HG02642 (cell line): ENCODE data around the gene SPECC1.
"Not testable (repeated sequence)": the region's sequence is repeated elsewhere in the genome, so short reads cannot be mapped to it uniquely, and the experiment has no call there.

Source experiments
- ATAC-seq: cut with Tn5 transposase; IDR thresholded peaks from one replicate; pipeline ENCODE4 v1.9.1; 2021; ENCODE audit warnings: mild to moderate bottlenecking; ENCODE audit not compliant: unreplicated experiment, poor library complexity

SPECC1 gene

DNA sequence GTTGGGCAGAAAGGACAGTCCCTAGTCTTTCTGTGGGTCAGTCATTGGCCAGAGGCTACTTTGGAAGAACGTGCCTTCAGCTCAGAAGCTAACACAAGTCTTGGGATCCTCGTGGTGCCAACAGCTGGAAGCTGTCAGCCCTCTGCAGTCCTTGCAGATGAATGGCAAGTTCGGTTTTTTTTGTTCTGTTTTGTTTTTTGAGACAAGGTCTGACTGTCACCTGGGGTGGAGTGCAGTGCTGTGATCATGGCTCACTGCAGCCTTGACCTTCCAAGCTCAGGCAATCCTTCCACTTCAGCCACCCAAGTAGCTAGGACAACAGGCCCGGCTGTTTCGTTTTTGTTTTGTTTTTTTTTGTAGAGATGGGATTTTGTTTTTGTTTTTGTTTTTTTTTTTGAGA is 149.4 kb downstream of the SPECC1 start:
- no peak for ATAC-seq

DNA sequence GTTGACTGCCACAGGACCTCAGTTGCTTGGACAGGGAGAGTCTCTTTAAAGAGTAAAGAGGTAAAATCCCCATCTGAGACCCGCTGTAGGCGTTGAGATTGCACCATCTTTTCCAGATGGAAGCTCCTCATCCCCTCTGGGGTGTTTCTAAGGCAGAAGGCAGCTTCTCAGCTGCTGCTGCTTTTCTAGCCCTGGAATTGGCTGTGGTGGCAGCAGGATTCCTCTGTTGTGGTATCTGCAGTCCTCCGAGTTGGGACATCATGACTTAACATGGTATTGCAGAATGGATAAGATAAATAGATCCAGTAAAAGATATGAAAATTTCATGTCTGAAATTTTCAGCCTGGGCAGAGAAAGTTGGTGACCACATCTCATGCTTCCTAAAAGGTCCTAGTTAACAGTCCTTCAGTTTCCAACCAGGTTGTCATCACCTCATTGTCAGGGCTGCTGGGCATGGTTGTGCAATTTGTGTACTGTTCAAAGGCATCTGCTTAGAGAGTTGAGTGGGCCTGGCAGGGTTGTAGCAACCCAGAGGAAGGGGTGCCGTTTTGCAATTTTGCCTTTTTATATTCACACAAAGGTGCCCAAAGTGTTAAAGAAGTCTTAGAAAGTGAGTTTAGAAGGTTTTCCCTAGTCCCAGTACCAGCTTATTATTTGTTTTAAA is 150.4 kb downstream of the SPECC1 start:
- no peak for ATAC-seq

DNA sequence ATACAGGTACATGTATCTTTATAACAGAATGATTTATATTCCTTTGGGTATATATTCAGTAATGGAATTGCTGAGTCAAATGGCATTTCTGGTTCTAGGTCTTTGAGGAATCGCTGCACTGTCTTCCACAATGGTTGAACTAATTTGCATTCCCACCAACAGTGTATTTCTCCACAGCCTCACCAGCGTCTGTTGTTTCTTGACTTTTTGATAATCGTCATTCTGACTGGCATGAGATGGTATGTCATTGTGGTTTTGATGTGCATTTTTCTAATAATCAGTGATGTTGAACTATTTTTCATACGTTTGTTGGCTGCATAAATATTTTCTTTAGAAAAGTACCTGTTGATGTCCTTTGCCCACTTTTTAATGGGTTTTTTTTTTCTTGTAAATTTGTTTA is 156.4 kb downstream of the SPECC1 start:
- not testable (repeated sequence) for ATAC-seq

DNA sequence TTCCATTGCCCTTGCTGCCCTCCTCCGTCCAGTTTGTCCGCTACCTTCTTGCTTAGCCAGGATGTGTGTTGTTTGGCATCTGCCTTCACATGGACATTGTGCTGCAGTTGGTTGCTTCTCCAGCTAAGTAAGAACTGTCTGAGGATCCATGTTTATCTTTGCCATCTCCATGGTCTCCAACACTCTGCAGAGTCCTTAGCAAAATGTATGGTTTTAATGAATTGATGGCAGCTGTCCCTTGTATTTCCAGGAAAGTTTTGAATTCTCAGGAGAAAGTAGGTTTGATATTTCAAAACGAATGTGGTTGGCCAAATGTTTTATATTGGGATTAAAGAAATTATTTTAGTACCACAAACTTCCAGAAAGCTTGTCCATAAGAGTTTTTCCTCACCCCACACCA is 160.9 kb downstream of the SPECC1 start:
- no peak for ATAC-seq

DNA sequence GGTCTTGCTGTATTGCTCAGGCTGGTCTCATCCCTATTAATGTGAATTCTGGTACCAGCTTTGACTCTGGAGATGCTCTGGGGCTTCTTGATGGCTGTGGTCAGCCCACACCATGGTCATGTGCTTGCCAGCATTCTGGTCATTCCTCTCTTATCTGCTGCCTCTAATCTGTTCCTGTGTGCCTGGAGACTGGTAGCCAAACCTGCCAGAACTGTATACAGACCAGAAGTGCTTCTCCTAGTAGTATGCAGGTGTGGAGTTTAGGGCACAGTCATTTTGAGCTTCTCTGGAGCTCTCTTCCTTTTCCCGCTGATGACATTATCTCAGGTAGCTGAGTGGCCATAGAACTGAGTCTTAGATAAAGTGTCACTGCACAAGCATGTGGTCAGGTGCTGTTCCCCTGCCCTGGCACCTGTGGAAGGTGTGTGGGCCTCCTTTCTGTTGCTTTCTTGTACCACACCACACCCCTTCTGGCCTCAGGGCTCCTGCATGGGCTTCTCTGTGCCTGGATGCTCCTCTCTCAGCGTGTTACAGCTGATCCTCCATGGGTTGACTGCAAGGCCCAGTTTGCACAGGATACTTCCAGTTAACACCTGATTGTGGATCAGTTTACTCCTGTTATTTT is 162.7 kb downstream of the SPECC1 start:
- ATAC-seq: no peak

DNA sequence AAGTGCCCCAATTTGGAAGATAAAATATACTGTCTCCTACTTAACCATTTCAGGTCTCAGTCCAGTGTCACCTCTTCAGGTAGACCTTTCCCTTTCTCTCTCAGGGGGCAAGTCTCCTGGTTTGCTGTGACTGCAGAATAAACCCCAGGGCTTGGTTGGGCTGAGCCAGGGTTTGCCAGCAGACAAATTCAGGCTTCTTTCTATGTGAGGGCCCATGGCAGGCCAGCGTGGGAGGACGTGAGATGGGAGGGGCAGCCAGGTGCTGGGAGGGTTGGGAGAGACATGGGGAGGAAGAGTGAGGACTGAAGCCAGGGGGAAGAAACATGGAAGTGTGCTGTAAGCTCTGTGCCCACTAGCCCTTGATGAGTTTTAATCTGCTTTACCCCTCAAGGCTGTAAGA is 163.2 kb downstream of the SPECC1 start:
- no peak for ATAC-seq

DNA sequence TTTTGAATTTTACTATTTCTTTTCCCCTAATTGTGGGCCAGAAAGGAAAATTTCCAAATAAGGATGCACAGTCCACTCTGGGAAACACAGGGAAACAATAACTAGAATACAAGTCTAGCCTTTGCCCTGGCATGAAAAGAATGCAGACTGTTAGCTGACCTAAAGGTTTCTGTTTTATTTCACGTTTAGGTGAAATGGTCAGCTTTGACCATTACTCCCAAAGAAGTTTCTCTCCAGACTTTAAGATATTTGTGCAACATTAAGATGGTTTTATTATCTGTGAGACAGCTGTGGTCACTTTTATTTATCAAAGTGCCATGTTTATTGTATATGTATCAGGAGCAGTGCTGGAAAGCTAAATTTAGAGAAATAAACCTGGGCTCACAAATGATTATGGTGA is 163.9 kb downstream of the SPECC1 start:
- no peak for ATAC-seq

DNA sequence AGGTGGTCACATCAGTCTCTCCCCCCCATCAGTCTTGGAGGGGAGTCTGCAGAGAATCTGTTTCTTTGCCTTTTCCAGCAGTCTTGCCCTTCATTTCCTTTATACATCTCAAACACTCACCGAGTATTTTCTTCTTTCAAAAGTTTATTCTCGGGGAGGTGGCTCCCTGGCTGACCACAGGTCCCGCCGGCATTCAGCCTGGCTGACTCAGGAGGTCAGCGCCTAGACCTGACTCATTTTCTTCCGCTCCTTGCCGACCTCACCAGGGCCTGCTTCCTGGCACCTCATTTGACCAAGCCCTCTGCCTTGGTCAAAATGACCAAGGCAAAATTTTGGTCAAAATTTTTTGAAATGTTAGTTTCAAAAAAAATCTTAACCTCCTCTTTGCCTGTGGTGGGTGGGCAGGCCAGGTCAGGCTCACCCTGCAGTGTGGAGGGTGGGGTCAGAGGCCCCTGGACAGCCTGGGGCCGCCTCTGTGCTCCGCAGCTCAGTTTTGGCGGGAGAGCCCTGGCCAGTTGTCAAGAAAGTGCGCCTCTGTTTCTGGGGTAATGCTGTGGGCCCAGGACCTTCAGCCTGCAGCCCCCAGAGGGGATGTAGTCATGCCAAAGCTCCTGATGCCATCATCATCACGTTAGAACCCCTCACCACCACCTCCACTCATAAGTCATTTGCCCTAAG is 165.6 kb downstream of the SPECC1 start:
- ATAC-seq: no peak

DNA sequence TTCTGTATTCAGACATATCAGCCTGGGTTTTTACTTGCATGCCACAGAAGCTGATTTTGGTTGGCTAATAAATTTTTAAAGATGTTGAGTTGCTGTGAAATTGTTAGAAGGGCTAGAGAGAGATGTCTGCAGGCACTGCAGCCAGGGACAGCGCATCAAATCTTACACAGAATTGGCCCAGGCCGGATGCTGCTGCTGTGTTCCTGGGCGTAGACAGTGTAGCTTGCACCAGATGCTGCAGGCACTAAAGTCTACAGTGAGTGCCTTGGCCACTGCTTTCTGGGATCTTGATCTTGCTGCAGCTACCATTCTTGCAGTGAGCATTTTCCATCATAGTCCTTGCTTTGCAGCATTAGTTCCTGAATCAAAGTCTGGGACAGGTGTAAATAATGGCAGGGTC is 169.9 kb downstream of the SPECC1 start:
- ATAC-seq: no peak

DNA sequence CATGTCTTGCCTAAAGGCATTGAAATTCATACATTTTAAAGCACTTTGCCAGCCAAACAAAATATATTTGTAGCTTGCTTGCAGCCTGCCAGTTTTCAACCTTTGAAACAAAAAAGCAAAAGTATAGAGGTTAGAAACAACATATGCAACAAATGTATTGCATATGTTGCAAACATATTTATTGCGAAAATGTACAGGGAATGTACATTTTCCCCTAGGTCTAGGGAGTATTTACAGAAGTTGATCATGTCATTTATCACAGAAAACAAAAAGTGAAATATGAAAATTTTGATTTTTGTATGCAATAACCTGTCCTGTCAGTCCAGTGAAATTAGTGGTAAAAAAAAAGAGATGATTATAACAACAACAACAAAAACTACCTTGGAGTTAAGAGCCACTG is 171.5 kb downstream of the SPECC1 start:
- ATAC-seq: no peak

DNA sequence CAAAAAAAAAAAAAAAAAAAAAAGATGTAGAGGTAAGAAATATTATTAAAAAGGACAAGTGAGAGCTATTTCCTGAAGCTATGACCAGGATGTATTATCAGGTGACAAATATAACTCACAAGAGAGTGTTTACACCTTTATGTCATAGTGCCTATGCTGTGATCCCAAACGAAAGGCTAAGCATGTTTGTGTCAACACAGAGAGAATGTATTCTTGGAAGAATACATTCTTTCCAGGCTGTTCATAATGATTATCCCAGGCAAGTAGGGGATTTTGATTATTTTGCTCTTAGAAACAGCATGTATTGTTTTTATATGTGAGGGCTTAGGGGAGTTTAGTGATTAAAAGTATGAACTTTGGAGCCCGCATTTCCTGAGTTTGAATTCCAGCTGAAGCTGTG is 175.0 kb downstream of the SPECC1 start:
- ATAC-seq: no peak

DNA sequence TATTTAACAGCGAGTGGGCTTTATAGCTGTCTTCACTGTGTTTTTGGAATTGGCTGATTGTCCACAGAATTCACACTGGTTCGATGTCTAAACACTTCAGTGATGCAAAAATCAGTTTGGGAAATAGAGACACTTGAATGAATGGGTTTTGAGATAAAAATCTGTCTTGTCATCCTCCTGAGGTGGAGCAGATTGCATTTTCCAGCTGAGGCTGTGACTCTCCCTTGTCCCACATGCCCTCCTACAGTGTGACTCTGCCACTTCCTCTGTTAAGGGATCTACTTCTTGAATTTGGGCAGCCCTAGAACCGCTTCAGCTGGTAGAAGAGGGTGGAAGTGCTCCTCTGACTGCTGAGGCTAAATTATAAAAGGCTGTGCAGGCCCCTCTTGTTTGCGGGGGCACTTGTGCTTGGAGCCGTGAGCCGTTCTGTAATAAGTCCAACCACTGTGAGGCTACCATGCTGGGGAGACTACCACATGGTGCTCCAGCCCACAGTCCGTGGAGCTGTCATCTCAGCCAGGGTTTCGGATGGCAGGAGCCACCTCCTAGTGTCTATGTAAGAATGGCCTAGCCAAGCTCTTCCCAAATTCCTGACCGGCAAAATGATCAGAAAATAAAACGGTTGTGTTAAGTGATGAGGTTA is 175.9 kb downstream of the SPECC1 start:
- no peak for ATAC-seq

DNA sequence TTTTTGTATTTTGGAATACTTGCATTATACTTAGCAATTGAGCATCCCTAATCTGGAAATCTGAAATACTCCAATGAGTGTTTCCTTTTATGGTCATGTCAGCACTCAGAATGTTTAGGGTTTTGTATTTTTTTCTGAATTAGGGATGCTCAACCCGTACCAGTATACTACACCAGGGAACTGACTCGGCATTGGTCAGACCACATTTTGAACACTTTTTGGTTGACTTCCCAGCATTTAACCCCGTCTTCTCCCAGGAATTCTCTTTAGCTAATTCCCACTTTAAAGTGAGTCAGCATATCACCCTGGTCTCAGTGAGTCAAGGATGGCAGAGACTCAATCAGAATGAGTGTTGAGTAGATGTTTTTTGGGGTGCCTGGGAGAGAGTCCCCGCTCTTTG is 177.9 kb downstream of the SPECC1 start:
- ATAC-seq: no peak

DNA sequence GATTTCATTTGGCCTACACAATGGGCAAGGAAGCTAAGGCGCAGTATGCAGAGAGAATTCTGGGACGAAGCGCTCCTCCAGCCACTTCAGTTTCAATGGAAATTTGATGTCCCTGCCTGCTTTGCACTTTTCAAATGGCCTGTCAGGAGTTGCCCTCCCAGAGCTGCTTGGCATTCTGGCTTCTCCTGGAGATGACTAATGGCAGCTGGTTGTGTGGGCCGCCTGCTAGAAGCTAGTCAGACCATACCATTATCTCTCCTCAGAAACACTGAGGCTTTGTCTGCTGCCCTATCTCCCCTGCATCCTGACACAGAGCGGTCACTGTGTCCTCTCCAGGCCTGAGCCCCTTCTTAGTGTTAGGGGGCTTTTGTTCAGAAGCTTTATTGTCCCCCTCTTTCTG is 180.1 kb downstream of the SPECC1 start:
- no peak for ATAC-seq

DNA sequence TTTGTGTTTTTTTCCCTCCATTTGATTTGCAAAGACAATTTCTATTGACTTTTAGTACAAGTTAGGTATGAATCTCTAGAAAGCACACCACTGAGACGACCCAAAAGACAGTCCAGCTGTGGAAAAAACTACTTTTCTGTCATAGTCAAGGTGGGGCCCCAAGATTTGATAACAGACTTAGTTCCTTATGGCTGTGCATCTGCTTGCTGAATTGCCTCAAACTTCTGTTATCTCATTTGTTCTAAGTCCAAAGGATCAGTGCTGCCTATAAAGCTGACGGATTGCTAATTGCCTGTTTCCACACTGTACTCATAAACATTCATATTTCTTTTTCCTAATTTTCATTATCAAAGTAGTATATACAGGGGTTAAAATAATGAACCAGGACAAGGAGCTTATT is 180.8 kb downstream of the SPECC1 start:
- no peak for ATAC-seq

DNA sequence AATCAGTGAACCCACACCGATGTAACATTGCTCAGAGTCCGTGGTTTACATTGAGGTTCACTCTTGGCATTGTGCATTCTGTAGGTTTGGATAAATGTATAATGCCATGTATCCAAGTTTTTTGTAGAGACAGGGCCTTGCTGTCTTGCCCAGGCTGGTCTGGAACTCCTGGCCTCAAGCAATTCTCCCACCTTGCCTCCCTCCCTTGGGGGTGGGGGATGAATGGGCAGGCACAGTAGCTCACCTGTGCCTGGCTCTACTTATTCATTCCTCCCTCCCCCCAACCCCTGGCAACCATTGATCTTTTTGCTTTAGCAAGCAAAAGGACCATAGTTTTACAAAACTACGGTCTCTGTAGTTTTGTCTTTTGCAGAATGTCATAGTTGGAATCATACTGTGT is 181.4 kb downstream of the SPECC1 start:
- no peak for ATAC-seq

DNA sequence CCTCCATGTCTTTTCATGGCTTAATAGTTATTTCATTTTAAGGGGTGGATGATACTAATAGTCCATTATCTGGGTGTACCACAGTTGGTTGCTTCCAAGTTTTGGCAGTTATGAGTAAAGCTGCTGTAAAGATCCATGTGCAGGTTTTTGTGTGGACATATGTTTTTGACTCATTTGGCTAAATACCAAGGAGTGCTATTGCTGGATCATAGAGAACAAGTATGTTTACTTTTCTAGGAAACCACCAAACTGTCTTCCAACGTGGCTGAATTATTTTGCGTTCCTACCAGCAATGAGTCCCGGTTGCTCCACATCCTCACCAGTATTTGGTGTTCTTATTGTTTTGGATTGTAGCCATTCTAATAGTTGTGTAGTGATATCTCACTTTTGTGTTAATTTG is 181.9 kb downstream of the SPECC1 start:
- ATAC-seq: no peak

DNA sequence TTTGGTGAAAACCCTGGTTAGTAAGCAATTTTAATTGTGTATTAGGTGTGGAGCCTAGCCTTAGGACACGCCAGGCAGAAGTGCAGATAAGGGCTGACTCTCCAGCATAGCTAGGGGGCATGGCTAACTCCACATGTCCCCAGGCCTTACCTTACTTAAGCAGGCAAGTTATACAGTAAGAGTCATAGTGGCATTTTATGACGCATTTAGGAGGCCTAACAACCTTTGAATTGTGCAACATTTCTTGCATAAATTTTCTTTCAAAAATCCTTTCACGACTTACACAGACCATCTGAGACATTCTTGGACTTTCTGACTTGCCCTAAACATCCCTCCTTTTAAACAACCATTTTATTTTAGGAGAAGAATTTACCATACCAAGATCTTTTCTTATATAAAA is 187.1 kb downstream of the SPECC1 start:
- ATAC-seq: not testable (repeated sequence)

DNA sequence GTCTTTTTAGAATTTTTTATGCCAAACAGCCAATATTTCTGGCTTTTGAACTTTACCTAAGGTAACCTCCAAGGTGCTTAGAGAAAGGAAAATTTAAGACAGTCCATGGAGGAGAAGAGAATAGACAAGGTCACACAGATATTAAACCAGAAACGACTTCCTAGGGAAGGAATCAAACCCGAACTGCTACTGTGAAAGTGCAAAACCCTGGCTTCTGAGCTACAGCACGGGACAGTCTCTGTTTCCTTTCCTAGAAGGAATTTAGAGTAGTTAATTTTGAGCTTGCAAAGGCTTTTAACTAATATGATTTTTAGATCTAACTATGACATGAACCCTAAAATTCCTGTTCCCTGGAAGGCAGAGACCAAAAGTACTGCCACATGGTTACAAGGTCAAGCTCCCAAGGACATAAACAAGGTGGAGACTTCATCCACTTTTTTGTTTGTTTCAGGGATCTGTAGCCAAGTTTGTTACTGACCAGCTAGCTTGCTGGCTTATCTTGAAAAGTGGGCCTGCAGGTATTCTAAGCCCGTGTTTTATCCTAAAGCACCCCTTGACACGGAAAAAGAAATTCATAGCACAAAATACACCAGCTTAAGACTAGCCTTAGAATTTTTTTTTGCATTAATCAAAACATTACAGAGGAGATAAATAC is 188.2 kb downstream of the SPECC1 start:
- no peak for ATAC-seq

DNA sequence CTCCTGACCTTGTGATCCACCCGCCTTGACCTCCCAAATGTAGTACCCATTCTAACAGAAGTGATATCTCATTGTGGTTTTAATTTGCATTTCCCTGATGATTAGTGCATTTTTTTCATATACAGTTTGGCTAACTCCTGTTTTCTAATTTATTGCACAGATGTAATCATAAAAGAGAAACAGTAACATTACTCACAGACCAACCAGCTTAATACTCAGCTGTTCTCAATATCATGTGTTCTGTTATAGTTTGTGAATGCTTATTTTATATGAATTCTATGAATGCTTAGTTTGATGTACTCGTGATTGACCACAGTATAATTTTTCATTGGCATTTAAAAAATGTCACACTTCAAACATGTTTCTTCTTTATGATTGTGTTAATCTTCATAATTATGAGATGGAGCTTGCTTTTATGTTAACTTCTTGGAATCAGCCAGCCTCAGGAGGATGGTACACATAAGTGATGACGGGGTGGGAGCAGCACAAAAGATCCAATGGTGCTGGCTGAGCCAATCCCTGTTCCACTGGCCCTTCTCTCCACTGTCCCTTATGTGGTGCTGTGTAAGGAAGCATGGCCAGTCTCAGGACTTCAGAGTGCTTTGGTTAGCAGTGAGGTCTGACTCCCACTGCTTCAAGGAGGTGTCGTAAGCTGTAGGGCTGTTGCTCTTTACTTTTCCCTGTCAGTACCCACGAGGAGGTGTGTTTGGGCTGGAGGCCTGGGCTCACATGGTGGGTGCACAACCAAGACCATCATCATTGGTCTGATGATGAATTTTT is 191.0 kb downstream of the SPECC1 start:
- ATAC-seq: no peak
